ENCODE results near the gene LIX1L.

DNA sequence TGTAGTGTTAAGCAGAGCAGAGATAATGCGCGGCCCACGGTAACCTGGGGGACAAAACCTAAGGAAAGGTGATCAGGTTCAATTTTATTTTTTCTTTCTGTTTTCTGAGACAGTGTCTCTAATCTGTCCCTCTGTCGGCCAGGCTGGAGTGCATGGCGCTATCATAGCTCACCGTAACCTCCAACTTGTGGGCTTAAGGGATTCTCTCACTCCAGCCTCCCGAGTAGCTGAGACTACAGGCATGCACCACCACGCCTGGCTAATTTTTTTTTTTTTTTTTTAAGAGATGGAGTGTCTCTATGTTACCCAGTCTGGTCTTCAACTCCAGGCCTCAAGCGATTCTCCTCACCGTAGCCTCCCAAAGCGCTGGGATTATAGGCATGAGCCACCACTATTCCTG, 71.4 kb downstream of the LIX1L start:
- TF ChIP-seq, protein P1, sequence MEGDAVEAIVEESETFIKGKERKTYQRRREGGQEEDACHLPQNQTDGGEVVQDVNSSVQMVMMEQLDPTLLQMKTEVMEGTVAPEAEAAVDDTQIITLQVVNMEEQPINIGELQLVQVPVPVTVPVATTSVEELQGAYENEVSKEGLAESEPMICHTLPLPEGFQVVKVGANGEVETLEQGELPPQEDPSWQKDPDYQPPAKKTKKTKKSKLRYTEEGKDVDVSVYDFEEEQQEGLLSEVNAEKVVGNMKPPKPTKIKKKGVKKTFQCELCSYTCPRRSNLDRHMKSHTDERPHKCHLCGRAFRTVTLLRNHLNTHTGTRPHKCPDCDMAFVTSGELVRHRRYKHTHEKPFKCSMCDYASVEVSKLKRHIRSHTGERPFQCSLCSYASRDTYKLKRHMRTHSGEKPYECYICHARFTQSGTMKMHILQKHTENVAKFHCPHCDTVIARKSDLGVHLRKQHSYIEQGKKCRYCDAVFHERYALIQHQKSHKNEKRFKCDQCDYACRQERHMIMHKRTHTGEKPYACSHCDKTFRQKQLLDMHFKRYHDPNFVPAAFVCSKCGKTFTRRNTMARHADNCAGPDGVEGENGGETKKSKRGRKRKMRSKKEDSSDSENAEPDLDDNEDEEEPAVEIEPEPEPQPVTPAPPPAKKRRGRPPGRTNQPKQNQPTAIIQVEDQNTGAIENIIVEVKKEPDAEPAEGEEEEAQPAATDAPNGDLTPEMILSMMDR (IDR thresholded peaks at IDR 0.05 in 8 of 11, conservative IDR thresholded peaks at IDR 0.05 in 3 of 11), result no peak
- TF ChIP-seq POLR2A (IDR thresholded peaks at IDR 0.05), result no peak

Data from spleen (tissue), 7 donors.